GM23338 (cell line): ENCODE data around the gene CPNE4. TPM values are rescaled to one million over a fixed set of nuclear protein-coding genes. Genes with fewer than 3 reads are reported as not detected.
"Not testable (repeated sequence)": the region's sequence is repeated elsewhere in the genome, so short reads cannot be mapped to it uniquely, and the experiment has no call there.

Experiments used
- ATAC-seq: fragments of 200-7000 bp; cut with Tn5 transposase; 3 replicates; pipeline ENCODE4 v1.9.1; 2020
- DNase-seq: peaks from one replicate; pipeline ENCODE4 v3.0.0-alpha.2; 2015; ENCODE audit warnings: low spot score
- H2AFZ ChIP-seq: fragments of 200-600 bp; sonication (generic); 2 replicates; pipeline ENCODE4 v1.8.0; 2016; ENCODE audit warnings: antibody characterized with exemption, mild to moderate bottlenecking, moderate library complexity
- H3F3A ChIP-seq: fragments of 200-600 bp; sonication (generic); replicated peaks from 2 replicates; pipeline ENCODE4 v1.8.0; 2017; ENCODE audit warnings: antibody characterized with exemption, mixed run types, low read depth
- H3K27ac ChIP-seq: fragments of 200-600 bp; sonication (generic); 2 replicates; pipeline ENCODE4 v1.6.1; 2016; ENCODE audit warnings: low read depth
- H3K27me3 ChIP-seq: fragments of 200-600 bp; sonication (generic); 2 replicates; pipeline ENCODE4 v1.8.0; 2016; ENCODE audit warnings: mild to moderate bottlenecking, mixed run types, moderate library complexity; ENCODE audit not compliant: insufficient read depth
- H3K36me3 ChIP-seq: fragments of 200-600 bp; sonication (generic); 2 replicates; pipeline ENCODE4 v1.8.0; 2016; ENCODE audit warnings: mild to moderate bottlenecking; ENCODE audit not compliant: insufficient read depth
- H3K4me1 ChIP-seq: fragments of 200-600 bp; sonication (generic); 2 replicates; pipeline ENCODE4 v1.8.0; 2016; ENCODE audit warnings: mild to moderate bottlenecking, moderate library complexity; ENCODE audit not compliant: insufficient read depth
- H3K4me2 ChIP-seq: fragments of 200-600 bp; sonication (generic); 2 replicates; pipeline ENCODE4 v1.7.1; 2017; ENCODE audit warnings: mixed run types
- H3K4me3 ChIP-seq: fragments of 200-600 bp; sonication (generic); 2 replicates; pipeline ENCODE4 v1.6.1; 2016; ENCODE audit warnings: mixed run types
- H3K79me2 ChIP-seq: fragments of 200-600 bp; sonication (generic); replicated peaks from 2 replicates; pipeline ENCODE4 v1.8.0; 2017; ENCODE audit warnings: mild to moderate bottlenecking; ENCODE audit not compliant: insufficient read depth
- H3K9me2 ChIP-seq: fragments of 200-600 bp; sonication (generic); 2 replicates; pipeline ENCODE4 v1.8.0; 2017; ENCODE audit not compliant: insufficient read depth
- H4K20me1 ChIP-seq: fragments of 200-600 bp; sonication (generic); replicated peaks from 2 replicates; pipeline ENCODE4 v1.8.0; 2017; ENCODE audit warnings: mild to moderate bottlenecking; ENCODE audit not compliant: insufficient read depth
- H3K27ac Mint-ChIP-seq: 2 replicates; pipeline ENCODE4 v1.8.0; 2020; ENCODE audit warnings: inconsistent platforms, mild to moderate bottlenecking, moderate library complexity, mixed read lengths
- H3K27me3 Mint-ChIP-seq: 3 replicates; pipeline ENCODE4 v1.8.0; 2022; ENCODE audit warnings: low read depth, mild to moderate bottlenecking, moderate library complexity, mixed read lengths, inconsistent platforms; ENCODE audit not compliant: insufficient read depth, poor library complexity
- H3K36me3 Mint-ChIP-seq: 3 replicates; pipeline ENCODE4 v1.8.0; 2021; ENCODE audit warnings: low read depth, mild to moderate bottlenecking, inconsistent platforms, moderate library complexity, mixed read lengths
- H3K4me1 Mint-ChIP-seq: 3 replicates; pipeline ENCODE4 v1.8.0; 2020; ENCODE audit warnings: mild to moderate bottlenecking, inconsistent platforms, mixed read lengths
- H3K4me3 Mint-ChIP-seq: 3 replicates; pipeline ENCODE4 v1.8.0; 2021; ENCODE audit warnings: moderate library complexity, mild to moderate bottlenecking, inconsistent platforms, mixed read lengths
- H3K9me3 Mint-ChIP-seq: 3 replicates; pipeline ENCODE4 v1.8.0; 2020; ENCODE audit warnings: moderate library complexity, mild to moderate bottlenecking, inconsistent platforms, mixed read lengths
- EZH2 ChIP-seq: fragments of 200-600 bp; sonication (generic); IDR thresholded peaks from one replicate; pipeline ENCODE4 v1.8.0; 2017; ENCODE audit warnings: antibody characterized with exemption, mild to moderate bottlenecking, low read depth; ENCODE audit not compliant: unreplicated experiment
- POLR2AphosphoS5 ChIP-seq: IDR thresholded peaks from 2 replicates; pipeline ENCODE4 v1.6.1; 2016; ENCODE audit warnings: antibody characterized with exemption, low read depth
- ZNF462 ChIP-seq: fragments of 250-450 bp; sonication (Bioruptor Pico); IDR thresholded peaks from 2 replicates; pipeline ENCODE4 v1.5.0; 2020; ENCODE audit warnings: mild to moderate bottlenecking, moderate library complexity
- polyA plus RNA-seq: library from polyadenylated mRNA; unstranded; fragments of >200 nt; fragmentation: Nextera tagmentation; extraction: Ambion mirVana; gene quantifications from 2 replicates; pipeline ENCODE4 v1.2.1, GENCODE V29; 2016
- total RNA-seq: library from RNA; depleted of rRNA; stranded (reverse); fragments of >200 nt; shearing (Covaris generic); gene quantifications from 2 replicates; pipeline ENCODE4 v1.2.3, GENCODE V29; 2014
- TF ChIP-seq, protein P1 (sequence below), 2 experiments: fragments of 200-600 bp in 1 of 2; sonication (generic) in 1 of 2; conservative IDR thresholded peaks; 2 replicates each; pipeline versions ENCODE4 v1.5.1 to v1.6.1; 2016 to 2017; ENCODE audit warnings: antibody characterized with exemption in 2 of 2, low read depth in 2 of 2, mild to moderate bottlenecking in 2 of 2, moderate library complexity in 1 of 2

CPNE4 gene
- total and polyA plus RNA-seq, 2 experiments from 2014 or later = 2.0 to 6.5 TPM

- no peak for TF ChIP-seq ZNF462
- no peak for TF ChIP-seq POLR2AphosphoS5
Observed at GRCh38 chr3:131895766-131896165, 139.0 kb downstream of the CPNE4 start (continued).

GRCh38 chr3:131892331-131892730 lies 142.5 kb downstream of the CPNE4 start:
- Histone ChIP-seq H3K4me1 (no peaks in the 10 kb centered on the region), H2AFZ (no peak overlapping the region), H3K36me3 (no peaks in the 10 kb centered on the region), H4K20me1 (no peaks in the 10 kb centered on the region), H3K27ac (no peak overlapping the region), H3K4me2 (no peak overlapping the region), H3K79me2 (no peaks in the 10 kb centered on the region), H3K27me3 (no peaks in the 10 kb centered on the region), H3K9me2 (no peaks in the 10 kb centered on the region), H3K4me3 (no peak overlapping the region), H3F3A (no peaks in the 10 kb centered on the region)
- no peak for TF ChIP-seq EZH2
- TF ChIP-seq, protein P1, sequence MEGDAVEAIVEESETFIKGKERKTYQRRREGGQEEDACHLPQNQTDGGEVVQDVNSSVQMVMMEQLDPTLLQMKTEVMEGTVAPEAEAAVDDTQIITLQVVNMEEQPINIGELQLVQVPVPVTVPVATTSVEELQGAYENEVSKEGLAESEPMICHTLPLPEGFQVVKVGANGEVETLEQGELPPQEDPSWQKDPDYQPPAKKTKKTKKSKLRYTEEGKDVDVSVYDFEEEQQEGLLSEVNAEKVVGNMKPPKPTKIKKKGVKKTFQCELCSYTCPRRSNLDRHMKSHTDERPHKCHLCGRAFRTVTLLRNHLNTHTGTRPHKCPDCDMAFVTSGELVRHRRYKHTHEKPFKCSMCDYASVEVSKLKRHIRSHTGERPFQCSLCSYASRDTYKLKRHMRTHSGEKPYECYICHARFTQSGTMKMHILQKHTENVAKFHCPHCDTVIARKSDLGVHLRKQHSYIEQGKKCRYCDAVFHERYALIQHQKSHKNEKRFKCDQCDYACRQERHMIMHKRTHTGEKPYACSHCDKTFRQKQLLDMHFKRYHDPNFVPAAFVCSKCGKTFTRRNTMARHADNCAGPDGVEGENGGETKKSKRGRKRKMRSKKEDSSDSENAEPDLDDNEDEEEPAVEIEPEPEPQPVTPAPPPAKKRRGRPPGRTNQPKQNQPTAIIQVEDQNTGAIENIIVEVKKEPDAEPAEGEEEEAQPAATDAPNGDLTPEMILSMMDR (conservative IDR thresholded peaks at IDR 0.05; ENCODE audit: low read depth in 2 of 2) = peak in 1 of 2 experiments; percentile 38; a peak in 2 of 4 replicates
- H3K4me1 Mint-ChIP-seq = no peaks in the 10 kb centered on the region
- H3K27me3 Mint-ChIP-seq = no peaks in the 10 kb centered on the region
- ATAC-seq (no peak), DNase-seq (no peak)
- H3K27ac Mint-ChIP-seq = no peak overlapping the region
- peaks cover 3% of the 10 kb centered on the region for H3K9me3 Mint-ChIP-seq
- no peak overlapping the region for H3K4me3 Mint-ChIP-seq
- H3K36me3 Mint-ChIP-seq = peaks cover 1% of the 10 kb centered on the region; the same call in 2 of the 3 replicates

GRCh38 chr3:131885871-131886270 lies 148.9 kb downstream of the CPNE4 start:
- H3K36me3 ChIP-seq, H3K4me3 ChIP-seq, H3K27me3 Mint-ChIP-seq, H3K4me1 Mint-ChIP-seq, H4K20me1 ChIP-seq, H2AFZ ChIP-seq, H3K27ac ChIP-seq, ATAC-seq, H3K4me2 ChIP-seq, DNase-seq, H3F3A ChIP-seq, H3K4me1 ChIP-seq, H3K4me3 Mint-ChIP-seq, H3K27me3 ChIP-seq, H3K9me2 ChIP-seq, H3K27ac Mint-ChIP-seq, H3K79me2 ChIP-seq: not testable (repeated sequence)
- peaks cover 11% of the 10 kb centered on the region for H3K36me3 Mint-ChIP-seq
- peaks cover 15% of the 10 kb centered on the region for H3K9me3 Mint-ChIP-seq
